GM19240 (cell line): ENCODE results near the gene RMDN3.

ENCODE experiments used
- DNase-seq: peaks from one replicate; pipeline ENCODE4 v3.0.0; 2011; ENCODE audit warnings: low spot score; ENCODE audit not compliant: insufficient read length

RMDN3 gene

GRCh38 chr15:40694688-40695468, 60.2 kb downstream of the RMDN3 start, which contains the start of gene RAD51:
Gene RAD51 (plus strand): TSS chr15:40695174. CDS start chr15:40698759, 3,585 bp downstream.
- DNase-seq = peak; percentile 80

- no peak for DNase-seq
These were observed 61.0 kb downstream of the RMDN3 start for GRCh38 chr15:40693904-40694687.

- no peak for DNase-seq
These were observed 63.3 kb downstream of the RMDN3 start for GRCh38 chr15:40691737-40692136.

GRCh38 chr15:40688932-40689799, 65.9 kb downstream of the RMDN3 start:
- DNase-seq = no peak
